ENCODE results near the gene PSEN2.
"Not testable (repeated sequence)": the region's sequence is repeated elsewhere in the genome, so short reads cannot be mapped to it uniquely, and the experiment has no call there.

Gene PSEN2

DNA sequence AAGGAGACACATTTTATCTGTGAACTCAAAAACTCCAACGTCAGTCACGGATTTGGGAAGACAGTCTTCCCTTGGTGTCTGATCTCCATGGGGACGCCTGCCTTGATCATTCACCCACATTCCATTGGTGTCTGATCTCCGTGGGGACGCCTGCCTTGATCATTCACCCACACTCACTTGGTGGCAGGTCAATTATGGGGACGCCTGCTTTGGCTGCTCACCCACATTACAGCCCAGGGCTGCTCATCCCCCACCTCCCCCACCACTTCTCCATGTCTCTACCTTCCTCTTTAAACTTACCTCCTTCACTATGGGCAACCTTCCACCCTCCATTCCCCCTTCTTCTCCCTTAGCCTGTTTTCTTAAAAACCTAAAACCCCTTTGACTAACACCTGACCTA, 36.2 kb upstream of the PSEN2 start:
- DNase-seq; POLR2A ChIA-PET; H3K27ac ChIP-seq (ENCODE audit: insufficient read depth in 1 of 2, low read depth in 1 of 2, low read length in 2 of 2, poor library complexity in 1 of 2, severe bottlenecking in 2 of 2); H3K4me1 ChIP-seq (ENCODE audit: control extremely low read depth in 1 of 4, control insufficient read depth in 4 of 4, insufficient read depth in 4 of 4, low read length in 3 of 4); H3K27me3 ChIP-seq (replicated peaks in 2 of 5; ENCODE audit: control insufficient read depth in 4 of 5, insufficient read depth in 5 of 5, low read length in 4 of 5); H3K9me3 ChIP-seq (ENCODE audit: control extremely low read depth in 1 of 5, control insufficient read depth in 4 of 5, insufficient read depth in 2 of 5, low read depth in 1 of 5, low read length in 4 of 5); CTCF ChIA-PET; H3K4me3 ChIP-seq (ENCODE audit: control insufficient read depth in 1 of 7, extremely low read depth in 1 of 7, insufficient read depth in 4 of 7, low read depth in 2 of 7, low read length in 6 of 7); H3K36me3 ChIP-seq (ENCODE audit: control insufficient read depth in 4 of 4, insufficient read depth in 4 of 4, low read length in 3 of 4): not testable (repeated sequence)
- 97% methylated on average over 4 of the region's 6 CpGs for WGBS (ENCODE audit: insufficient coverage)

GRCh38 chr1:226835396-226835795, 35.0 kb upstream of the PSEN2 start:
- 99% methylated on average over 7 of the region's 7 CpGs for WGBS (ENCODE audit: insufficient coverage)
- H3K9me3 ChIP-seq (ENCODE audit: control extremely low read depth in 1 of 5, control insufficient read depth in 4 of 5, insufficient read depth in 2 of 5, low read depth in 1 of 5, low read length in 4 of 5); H3K4me3 ChIP-seq (ENCODE audit: control insufficient read depth in 1 of 7, extremely low read depth in 1 of 7, insufficient read depth in 4 of 7, low read depth in 2 of 7, low read length in 6 of 7); H3K36me3 ChIP-seq (ENCODE audit: control insufficient read depth in 4 of 4, insufficient read depth in 4 of 4, low read length in 3 of 4); CTCF ChIA-PET; H3K4me1 ChIP-seq (ENCODE audit: control extremely low read depth in 1 of 4, control insufficient read depth in 4 of 4, insufficient read depth in 4 of 4, low read length in 3 of 4); H3K27me3 ChIP-seq (replicated peaks in 2 of 5; ENCODE audit: control insufficient read depth in 4 of 5, insufficient read depth in 5 of 5, low read length in 4 of 5); POLR2A ChIA-PET; H3K27ac ChIP-seq (ENCODE audit: insufficient read depth in 1 of 2, low read depth in 1 of 2, low read length in 2 of 2, poor library complexity in 1 of 2, severe bottlenecking in 2 of 2); DNase-seq: not testable (repeated sequence)

DNA sequence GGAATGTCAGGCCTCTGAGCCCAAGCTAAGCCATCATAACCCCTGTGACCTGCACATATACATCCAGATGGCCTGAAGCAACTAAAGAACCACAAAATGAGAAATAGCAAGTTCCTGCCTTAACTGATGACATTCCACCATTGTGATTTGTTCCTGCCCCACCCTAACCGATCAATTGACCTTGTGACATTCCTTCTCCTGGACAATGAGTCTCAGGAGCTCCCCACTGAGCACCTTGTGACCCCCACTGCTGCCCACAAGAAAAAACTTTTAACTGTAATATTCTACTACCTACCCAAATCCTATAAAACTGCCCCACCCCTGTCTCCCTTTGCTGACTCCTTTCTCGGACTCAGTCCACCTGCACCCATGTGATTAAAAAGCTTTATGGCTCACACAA, 32.5 kb upstream of the PSEN2 start:
- ChIA-PET POLR2A (interaction anchor here (0.6 kb wide), 1 partner anchor 198 kb away, joined by 3 read pairs; no protein-coding TSS in a partner anchor), CTCF (interaction anchor here (1.1 kb wide), 1 partner anchor 10 kb away, joined by 3 read pairs; no protein-coding TSS in a partner anchor)
- H3K4me1 ChIP-seq (ENCODE audit: control extremely low read depth in 1 of 4, control insufficient read depth in 4 of 4, insufficient read depth in 4 of 4, low read length in 3 of 4); H3K9me3 ChIP-seq (ENCODE audit: control extremely low read depth in 1 of 5, control insufficient read depth in 4 of 5, insufficient read depth in 2 of 5, low read depth in 1 of 5, low read length in 4 of 5); H3K36me3 ChIP-seq (ENCODE audit: control insufficient read depth in 4 of 4, insufficient read depth in 4 of 4, low read length in 3 of 4); H3K4me3 ChIP-seq (ENCODE audit: control insufficient read depth in 1 of 7, extremely low read depth in 1 of 7, insufficient read depth in 4 of 7, low read depth in 2 of 7, low read length in 6 of 7); H3K27me3 ChIP-seq (replicated peaks in 2 of 5; ENCODE audit: control insufficient read depth in 4 of 5, insufficient read depth in 5 of 5, low read length in 4 of 5); DNase-seq; H3K27ac ChIP-seq (ENCODE audit: insufficient read depth in 1 of 2, low read depth in 1 of 2, low read length in 2 of 2, poor library complexity in 1 of 2, severe bottlenecking in 2 of 2): not testable (repeated sequence)
- WGBS (ENCODE audit: insufficient coverage): 100% methylated on average over 2 of the region's 2 CpGs

- 100% methylated on average over 2 of the region's 3 CpGs for whole genome bisulfite sequencing (ENCODE audit: insufficient coverage)
- Histone ChIP-seq H3K9me3 (ENCODE audit: control extremely low read depth in 1 of 5, control insufficient read depth in 4 of 5, insufficient read depth in 2 of 5, low read depth in 1 of 5, low read length in 4 of 5) (peaks cover 0 to 4% (median 0%) of the 10 kb centered on the region in 5 experiments), H3K36me3 (ENCODE audit: control insufficient read depth in 4 of 4, insufficient read depth in 4 of 4, low read length in 3 of 4) (no peaks in the 10 kb centered on the region), H3K27ac (ENCODE audit: insufficient read depth in 1 of 2, low read depth in 1 of 2, low read length in 2 of 2, poor library complexity in 1 of 2, severe bottlenecking in 2 of 2) (no peak overlapping the region), H3K4me3 (ENCODE audit: control insufficient read depth in 1 of 7, extremely low read depth in 1 of 7, insufficient read depth in 4 of 7, low read depth in 2 of 7, low read length in 6 of 7) (no peak overlapping the region), H3K27me3 (replicated peaks in 2 of 5; ENCODE audit: control insufficient read depth in 4 of 5, insufficient read depth in 5 of 5, low read length in 4 of 5) (no peaks in the 10 kb centered on the region), H3K4me1 (ENCODE audit: control extremely low read depth in 1 of 4, control insufficient read depth in 4 of 4, insufficient read depth in 4 of 4, low read length in 3 of 4) (no peaks in the 10 kb centered on the region)
- ChIA-PET CTCF (interaction anchor here (1.1 to 1.6 kb wide), 2 partner anchors 10 to 213 kb away, joined by 3 to 6 read pairs; no protein-coding TSS in a partner anchor), POLR2A (interaction anchor here (0.6 kb wide), 1 partner anchor 198 kb away, joined by 3 read pairs; no protein-coding TSS in a partner anchor)
- no peak for DNase-seq
These were observed 32.0 kb upstream of the PSEN2 start for GRCh38 chr1:226838456-226838855.

GRCh38 chr1:226845624-226846023, 24.8 kb upstream of the PSEN2 start:
- POLR2A ChIA-PET: no interaction called here
- Histone ChIP-seq H3K36me3 (ENCODE audit: control insufficient read depth in 4 of 4, insufficient read depth in 4 of 4, low read length in 3 of 4) (no peaks in the 10 kb centered on the region), H3K4me3 (ENCODE audit: control insufficient read depth in 1 of 7, extremely low read depth in 1 of 7, insufficient read depth in 4 of 7, low read depth in 2 of 7, low read length in 6 of 7) (no peak overlapping the region), H3K4me1 (ENCODE audit: control extremely low read depth in 1 of 4, control insufficient read depth in 4 of 4, insufficient read depth in 4 of 4, low read length in 3 of 4) (no peaks in the 10 kb centered on the region), H3K9me3 (ENCODE audit: control extremely low read depth in 1 of 5, control insufficient read depth in 4 of 5, insufficient read depth in 2 of 5, low read depth in 1 of 5, low read length in 4 of 5) (no peaks in the 10 kb centered on the region), H3K27ac (ENCODE audit: insufficient read depth in 1 of 2, low read depth in 1 of 2, low read length in 2 of 2, poor library complexity in 1 of 2, severe bottlenecking in 2 of 2) (no peak overlapping the region), H3K27me3 (replicated peaks in 2 of 5; ENCODE audit: control insufficient read depth in 4 of 5, insufficient read depth in 5 of 5, low read length in 4 of 5) (no peaks in the 10 kb centered on the region)
- CTCF ChIA-PET: no interaction called here
- DNase-seq: no peak

GRCh38 chr1:226846786-226847185, 23.6 kb upstream of the PSEN2 start:
- CTCF ChIA-PET: no interaction called here
- Histone ChIP-seq H3K36me3 (ENCODE audit: control insufficient read depth in 4 of 4, insufficient read depth in 4 of 4, low read length in 3 of 4) (no peaks in the 10 kb centered on the region), H3K9me3 (ENCODE audit: control extremely low read depth in 1 of 5, control insufficient read depth in 4 of 5, insufficient read depth in 2 of 5, low read depth in 1 of 5, low read length in 4 of 5) (no peaks in the 10 kb centered on the region), H3K4me3 (ENCODE audit: control insufficient read depth in 1 of 7, extremely low read depth in 1 of 7, insufficient read depth in 4 of 7, low read depth in 2 of 7, low read length in 6 of 7) (no peak overlapping the region), H3K4me1 (ENCODE audit: control extremely low read depth in 1 of 4, control insufficient read depth in 4 of 4, insufficient read depth in 4 of 4, low read length in 3 of 4) (no peaks in the 10 kb centered on the region), H3K27ac (ENCODE audit: insufficient read depth in 1 of 2, low read depth in 1 of 2, low read length in 2 of 2, poor library complexity in 1 of 2, severe bottlenecking in 2 of 2) (no peak overlapping the region), H3K27me3 (replicated peaks in 2 of 5; ENCODE audit: control insufficient read depth in 4 of 5, insufficient read depth in 5 of 5, low read length in 4 of 5) (no peaks in the 10 kb centered on the region)
- POLR2A ChIA-PET: no interaction called here
- 40% methylated on average over 1 of the region's 1 CpG for WGBS (ENCODE audit: insufficient coverage)
- no peak for DNase-seq

- H3K27me3 ChIP-seq (replicated peaks in 2 of 5; ENCODE audit: control insufficient read depth in 4 of 5, insufficient read depth in 5 of 5, low read length in 4 of 5); H3K36me3 ChIP-seq (ENCODE audit: control insufficient read depth in 4 of 4, insufficient read depth in 4 of 4, low read length in 3 of 4); POLR2A ChIA-PET; DNase-seq; H3K27ac ChIP-seq (ENCODE audit: insufficient read depth in 1 of 2, low read depth in 1 of 2, low read length in 2 of 2, poor library complexity in 1 of 2, severe bottlenecking in 2 of 2); H3K4me1 ChIP-seq (ENCODE audit: control extremely low read depth in 1 of 4, control insufficient read depth in 4 of 4, insufficient read depth in 4 of 4, low read length in 3 of 4); H3K9me3 ChIP-seq (ENCODE audit: control extremely low read depth in 1 of 5, control insufficient read depth in 4 of 5, insufficient read depth in 2 of 5, low read depth in 1 of 5, low read length in 4 of 5); H3K4me3 ChIP-seq (ENCODE audit: control insufficient read depth in 1 of 7, extremely low read depth in 1 of 7, insufficient read depth in 4 of 7, low read depth in 2 of 7, low read length in 6 of 7); CTCF ChIA-PET: not testable (repeated sequence)
- WGBS (ENCODE audit: insufficient coverage): no CpG with 5 or more reads among the region's 1 CpG
These were observed 15.9 kb upstream of the PSEN2 start for GRCh38 chr1:226854548-226854947.

Data from common myeloid progenitor, CD34-positive (primary cell).